GM12865 (cell line): Measurements from ENCODE around the gene CDH4.

ENCODE experiments used
- DNase-seq: peaks from one replicate; pipeline ENCODE4 v3.0.0; 2010; ENCODE audit warnings: low read depth
- H3K4me3 ChIP-seq: 2 replicates; pipeline ENCODE4 v1.5.1; 2011; ENCODE audit warnings: mild to moderate bottlenecking, low read depth, low read length, control low read depth
- TF ChIP-seq, protein P1 (sequence below): IDR thresholded peaks from 2 replicates; pipeline ENCODE4 v1.5.1; 2011; ENCODE audit warnings: low read length, control low read depth, low read depth, inconsistent platforms; ENCODE audit not compliant: insufficient read depth; ENCODE audit errors: missing control alignments

The CDH4 gene

GRCh38 chr20:61957961-61958715, 706.1 kb downstream of the CDH4 start:
- DNase-seq, result no peak
- no peak overlapping the region for H3K4me3 ChIP-seq
- TF ChIP-seq, protein P1, sequence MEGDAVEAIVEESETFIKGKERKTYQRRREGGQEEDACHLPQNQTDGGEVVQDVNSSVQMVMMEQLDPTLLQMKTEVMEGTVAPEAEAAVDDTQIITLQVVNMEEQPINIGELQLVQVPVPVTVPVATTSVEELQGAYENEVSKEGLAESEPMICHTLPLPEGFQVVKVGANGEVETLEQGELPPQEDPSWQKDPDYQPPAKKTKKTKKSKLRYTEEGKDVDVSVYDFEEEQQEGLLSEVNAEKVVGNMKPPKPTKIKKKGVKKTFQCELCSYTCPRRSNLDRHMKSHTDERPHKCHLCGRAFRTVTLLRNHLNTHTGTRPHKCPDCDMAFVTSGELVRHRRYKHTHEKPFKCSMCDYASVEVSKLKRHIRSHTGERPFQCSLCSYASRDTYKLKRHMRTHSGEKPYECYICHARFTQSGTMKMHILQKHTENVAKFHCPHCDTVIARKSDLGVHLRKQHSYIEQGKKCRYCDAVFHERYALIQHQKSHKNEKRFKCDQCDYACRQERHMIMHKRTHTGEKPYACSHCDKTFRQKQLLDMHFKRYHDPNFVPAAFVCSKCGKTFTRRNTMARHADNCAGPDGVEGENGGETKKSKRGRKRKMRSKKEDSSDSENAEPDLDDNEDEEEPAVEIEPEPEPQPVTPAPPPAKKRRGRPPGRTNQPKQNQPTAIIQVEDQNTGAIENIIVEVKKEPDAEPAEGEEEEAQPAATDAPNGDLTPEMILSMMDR, result no peak

GRCh38 chr20:61958773-61959700, 707.0 kb downstream of the CDH4 start:
- DNase-seq, result no peak
- H3K4me3 ChIP-seq, result no peak overlapping the region
- TF ChIP-seq, protein P1, result no peak

DNA sequence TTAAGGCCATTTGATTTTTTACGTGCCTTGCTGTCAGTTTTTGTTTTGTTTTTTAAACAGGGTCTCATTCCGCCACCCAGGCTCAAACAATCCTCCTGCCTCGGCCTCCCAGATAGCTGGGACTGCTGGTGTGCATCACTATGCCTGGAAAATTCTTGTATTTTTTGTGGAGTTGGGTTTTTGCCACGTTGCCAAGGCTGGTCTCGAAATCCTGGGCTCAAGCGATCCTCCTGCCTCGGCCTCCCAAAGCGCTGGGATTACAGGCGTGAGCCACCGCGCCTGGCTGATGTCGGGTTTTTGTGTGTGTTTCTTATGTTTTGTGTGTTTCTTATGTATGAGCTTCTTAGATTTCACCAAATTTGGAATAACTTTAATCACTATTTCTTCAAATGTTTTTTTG, 708.8 kb downstream of the CDH4 start:
- H3K4me3 ChIP-seq, result no peak overlapping the region
- TF ChIP-seq, protein P1, result no peak
- DNase-seq, result no peak

DNA sequence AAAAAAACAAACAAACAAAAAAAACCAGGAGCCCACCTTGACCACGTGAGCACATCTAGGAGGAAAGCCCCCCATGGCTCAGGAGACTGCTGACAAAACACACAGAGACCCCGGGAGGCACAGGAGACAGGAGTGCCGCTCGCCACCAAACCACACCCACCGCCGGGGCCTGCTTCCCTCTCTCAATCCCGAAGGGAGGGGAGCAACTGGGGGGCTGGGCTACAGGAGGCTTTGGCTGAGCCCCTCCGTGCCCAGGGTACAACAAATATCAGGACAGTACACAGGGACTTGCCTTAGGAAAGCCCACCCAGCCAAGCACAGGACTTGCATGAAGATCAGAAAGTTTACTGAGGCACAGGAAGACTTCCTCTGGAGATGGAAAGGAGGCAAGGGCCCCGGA, 711.1 kb downstream of the CDH4 start:
- TF ChIP-seq, protein P1, result no peak
- no peak overlapping the region for H3K4me3 ChIP-seq
- no peak for DNase-seq

DNA sequence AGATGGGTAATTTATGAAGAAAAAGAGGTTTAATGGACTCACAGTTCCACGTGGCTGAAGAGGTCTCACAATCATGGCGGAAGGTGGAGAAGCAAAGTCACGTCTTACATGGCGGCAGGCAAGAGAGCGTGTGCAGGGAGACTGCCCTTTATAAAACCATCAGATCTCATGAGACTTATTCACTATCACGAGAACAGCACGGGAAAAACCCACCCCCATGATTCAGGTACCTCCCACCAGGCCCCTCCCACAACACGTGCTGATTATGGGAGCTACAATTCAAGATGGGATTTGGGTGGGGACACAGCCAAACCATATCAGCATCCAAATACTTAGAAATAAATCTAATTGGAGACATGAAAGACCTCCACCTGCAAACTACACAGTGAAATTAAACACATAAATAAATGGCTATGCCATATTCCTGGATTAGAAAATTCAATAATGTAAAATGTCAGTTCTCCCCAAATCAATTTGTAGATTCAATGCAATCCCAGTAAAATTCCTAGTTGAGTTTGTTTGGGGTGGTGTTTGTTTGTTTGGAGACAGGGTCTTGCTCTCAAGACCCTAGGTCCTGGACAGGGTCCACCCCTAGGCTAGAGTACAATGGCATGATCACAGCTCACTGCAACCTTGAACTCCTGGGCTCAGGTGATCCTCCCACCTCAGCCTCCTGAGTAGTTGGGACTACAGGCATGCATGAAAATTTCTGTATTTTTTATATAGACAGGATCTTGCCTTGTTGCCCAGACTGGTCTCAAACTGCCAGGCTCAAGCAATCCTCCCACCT, 712.0 kb downstream of the CDH4 start:
- no peak for DNase-seq
- TF ChIP-seq, protein P1, result no peak
- no peak overlapping the region for H3K4me3 ChIP-seq

GRCh38 chr20:61964675-61965605, 712.9 kb downstream of the CDH4 start:
- no peak overlapping the region for H3K4me3 ChIP-seq
- TF ChIP-seq, protein P1, result no peak
- no peak for DNase-seq
